Ovary (tissue), 3 donors: ENCODE data around the gene TGM5.
"Not testable (repeated sequence)": the region's sequence is repeated elsewhere in the genome, so short reads cannot be mapped to it uniquely, and the experiment has no call there.

ENCODE experiments used
- CTCF ChIP-seq, 3 donors: fragments of 450-650 bp in 2 of 3; fragments of 200-600 bp in 1 of 3; IDR thresholded peaks; one replicate each; pipeline versions ENCODE4 v1.5.1 to v1.8.0; 2016 to 2022; ENCODE audit warnings: antibody characterized with exemption in 3 of 3, mild to moderate bottlenecking in 1 of 3
- POLR2A ChIP-seq: fragments of 450-650 bp; IDR thresholded peaks from one replicate; pipeline ENCODE4 v1.6.1; 2017; ENCODE audit warnings: antibody characterized with exemption, mild to moderate bottlenecking, moderate library complexity
- donor health status: DM: no; HTN: no; CAD: no.

GRCh38 chr15:43271908-43272307 lies 5.2 kb upstream of the TGM5 start:
- TF ChIP-seq CTCF (IDR thresholded peaks at IDR 0.05); POLR2A: not testable (repeated sequence)
